Keratinocyte (primary cell): ENCODE results near the gene TPM4. TPM values are rescaled to one million over a fixed set of nuclear protein-coding genes. Genes with fewer than 3 reads are reported as not detected.
A peak's percentile ranks its signal among the peaks of the same experiment; 100 is the strongest.

ENCODE experiments used
- DNase-seq: peaks from one replicate; pipeline ENCODE4 v3.0.0-alpha.2; 2011; ENCODE audit warnings: low read depth, missing footprints, low spot score
- FAIRE-seq: peaks from 2 replicates; lab custom pipeline; 2011; peaks lifted over from hg19 to GRCh38; lab: Jason Lieb, UNC
- H2AFZ ChIP-seq: 2 replicates; pipeline ENCODE4 v1.6.0; 2012; ENCODE audit warnings: low read length, control low read depth, inconsistent platforms; ENCODE audit not compliant: control insufficient read depth
- H3K27ac ChIP-seq: 2 replicates; pipeline ENCODE4 v1.5.1; 2011; ENCODE audit warnings: low read length; ENCODE audit not compliant: control insufficient read depth, insufficient read depth
- H3K27me3 ChIP-seq: 3 replicates; pipeline ENCODE4 v1.6.0; 2011; ENCODE audit warnings: low read length; ENCODE audit not compliant: control insufficient read depth, insufficient read depth; ENCODE audit errors: extremely low read depth
- H3K36me3 ChIP-seq, 2 experiments: 2 replicates in 1 of 2; 3 replicates in 1 of 2; pipeline ENCODE4 v1.5.1; 2011; ENCODE audit warnings: low read length in 2 of 2, mild to moderate bottlenecking in 1 of 2; ENCODE audit not compliant: control insufficient read depth in 2 of 2, insufficient read depth in 2 of 2; ENCODE audit errors: extremely low read depth in 1 of 2
- H3K4me1 ChIP-seq: 3 replicates; pipeline ENCODE4 v1.5.1; 2011; ENCODE audit warnings: low read length; ENCODE audit not compliant: control insufficient read depth, insufficient read depth; ENCODE audit errors: extremely low read depth
- H3K4me2 ChIP-seq: 3 replicates; pipeline ENCODE4 v1.6.0; 2011; ENCODE audit warnings: low read depth, low read length; ENCODE audit not compliant: control insufficient read depth, insufficient read depth; ENCODE audit errors: extremely low read depth
- H3K4me3 ChIP-seq, 3 experiments: fragments of 200-600 bp in 1 of 3; sonication (generic) in 1 of 3; 2 replicates in 2 of 3; 3 replicates in 1 of 3; pipeline ENCODE4 v1.5.1; 2011 to 2016; ENCODE audit warnings: low read length in 3 of 3, mild to moderate bottlenecking in 3 of 3, control low read depth in 2 of 3, inconsistent platforms in 1 of 3, low read depth in 1 of 3, mixed read lengths in 1 of 3, mixed run types in 1 of 3, moderate library complexity in 1 of 3; ENCODE audit not compliant: control insufficient read depth in 2 of 3, insufficient read depth in 2 of 3; ENCODE audit errors: extremely low read depth in 1 of 3
- H3K79me2 ChIP-seq: 2 replicates; pipeline ENCODE4 v1.6.0; 2012; ENCODE audit warnings: low read length; ENCODE audit not compliant: control insufficient read depth, insufficient read depth
- H3K9ac ChIP-seq: 3 replicates; pipeline ENCODE4 v1.6.0; 2011; ENCODE audit warnings: low read length; ENCODE audit not compliant: control insufficient read depth, insufficient read depth; ENCODE audit errors: extremely low read depth
- H3K9me1 ChIP-seq: 3 replicates; pipeline ENCODE4 v1.6.0; 2011; ENCODE audit warnings: low read length; ENCODE audit not compliant: control insufficient read depth, insufficient read depth; ENCODE audit errors: extremely low read depth
- H3K9me3 ChIP-seq: 2 replicates; pipeline ENCODE4 v1.5.1; 2012; ENCODE audit warnings: low read depth, low read length; ENCODE audit not compliant: control insufficient read depth
- H4K20me1 ChIP-seq: 3 replicates; pipeline ENCODE4 v1.6.0; 2011; ENCODE audit warnings: low read length; ENCODE audit not compliant: control insufficient read depth, insufficient read depth; ENCODE audit errors: extremely low read depth
- EZH2 ChIP-seq: IDR thresholded peaks from one replicate; pipeline ENCODE4 v1.6.1; 2012; ENCODE audit warnings: inconsistent platforms, mild to moderate bottlenecking, low read length, moderate library complexity
- dilution Hi-C: fragments of 300-500 bp; cut with MboI; formaldehyde crosslinking; loops from one replicate; pipeline ENCODE4 v1.7.0; 2020; ENCODE audit warnings: low sequenced_read_pairs; ENCODE audit not compliant: extremely low pct_ligation_motif_present
- polyA plus RNA-seq, 5 experiments: library from polyadenylated mRNA; depleted of rRNA in 3 of 5; stranded (reverse) in 3 of 5; stranded (forward) in 1 of 5; unstranded in 1 of 5; fragments of >200 nt; gene quantifications; 1 replicate in 1 of 5; 2 replicates in 3 of 5; 3 replicates in 1 of 5; pipeline versions ENCODE4 v1.2.1 to v1.2.3, GENCODE V29; 2011 to 2012; ENCODE audit warnings: missing spikeins in 2 of 5, low read depth in 1 of 5, low replicate concordance in 1 of 5
- TF ChIP-seq, protein P1 (sequence below), 3 experiments: IDR thresholded peaks in 1 of 3; conservative IDR thresholded peaks in 1 of 3; optimal IDR thresholded peaks in 1 of 3; 2 replicates in 2 of 3; 3 replicates in 1 of 3; pipeline versions ENCODE3 to v1.5.1; 2011; ENCODE audit warnings: low read length in 3 of 3, mild to moderate bottlenecking in 3 of 3, moderate library complexity in 2 of 3, control low read depth in 1 of 3, inconsistent platforms in 1 of 3; ENCODE audit not compliant: insufficient read depth in 2 of 3; ENCODE audit errors: extremely low read depth in 1 of 3

Gene TPM4
- polyA plus RNA-seq, 1 donor (not counting 4 experiments of a cell fraction or from before 2014, with no cell fraction given): 646 TPM

DNA sequence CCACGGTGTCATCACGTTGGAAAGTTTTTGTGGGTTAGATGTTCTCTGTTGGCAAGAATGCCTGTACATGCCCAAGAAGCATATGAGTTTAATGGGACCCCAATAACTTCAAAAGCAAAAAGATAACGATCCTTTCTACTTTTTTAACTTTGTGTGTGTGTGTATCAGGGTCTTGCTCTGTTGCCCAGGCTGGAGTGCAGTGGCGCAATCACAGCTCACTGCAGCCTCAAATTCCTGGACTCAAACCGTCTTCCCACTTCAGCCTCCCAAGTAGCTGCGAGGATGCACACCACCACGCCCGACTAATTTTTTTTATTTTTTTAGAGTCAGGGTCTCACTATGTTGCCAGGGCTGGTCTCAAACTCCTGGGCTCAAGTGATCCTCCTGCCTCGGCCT, 34.3 kb upstream of the TPM4 start:
- no peak for FAIRE-seq
- no peaks in the 10 kb centered on the region for H3K27me3 ChIP-seq
- no peak overlapping the region for H3K27ac ChIP-seq
- DNase-seq: no peak
- dilution Hi-C loops: no loop called here
- H3K9me1 ChIP-seq: no peaks in the 10 kb centered on the region
- H3K4me1 ChIP-seq: no peaks in the 10 kb centered on the region
- TF ChIP-seq, protein P1, sequence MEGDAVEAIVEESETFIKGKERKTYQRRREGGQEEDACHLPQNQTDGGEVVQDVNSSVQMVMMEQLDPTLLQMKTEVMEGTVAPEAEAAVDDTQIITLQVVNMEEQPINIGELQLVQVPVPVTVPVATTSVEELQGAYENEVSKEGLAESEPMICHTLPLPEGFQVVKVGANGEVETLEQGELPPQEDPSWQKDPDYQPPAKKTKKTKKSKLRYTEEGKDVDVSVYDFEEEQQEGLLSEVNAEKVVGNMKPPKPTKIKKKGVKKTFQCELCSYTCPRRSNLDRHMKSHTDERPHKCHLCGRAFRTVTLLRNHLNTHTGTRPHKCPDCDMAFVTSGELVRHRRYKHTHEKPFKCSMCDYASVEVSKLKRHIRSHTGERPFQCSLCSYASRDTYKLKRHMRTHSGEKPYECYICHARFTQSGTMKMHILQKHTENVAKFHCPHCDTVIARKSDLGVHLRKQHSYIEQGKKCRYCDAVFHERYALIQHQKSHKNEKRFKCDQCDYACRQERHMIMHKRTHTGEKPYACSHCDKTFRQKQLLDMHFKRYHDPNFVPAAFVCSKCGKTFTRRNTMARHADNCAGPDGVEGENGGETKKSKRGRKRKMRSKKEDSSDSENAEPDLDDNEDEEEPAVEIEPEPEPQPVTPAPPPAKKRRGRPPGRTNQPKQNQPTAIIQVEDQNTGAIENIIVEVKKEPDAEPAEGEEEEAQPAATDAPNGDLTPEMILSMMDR (optimal IDR thresholded peaks at IDR 0.05 in 1 of 3, IDR thresholded peaks at IDR 0.05 in 1 of 3, conservative IDR thresholded peaks at IDR 0.05 in 1 of 3; ENCODE audit: extremely low read depth in 1 of 3, insufficient read depth in 2 of 3, low read length in 3 of 3): no peak
- TF ChIP-seq EZH2: no peak
- no peak overlapping the region for H3K4me3 ChIP-seq
- no peak overlapping the region for H3K9ac ChIP-seq
- no peak overlapping the region for H2AFZ ChIP-seq
- H4K20me1 ChIP-seq: no peaks in the 10 kb centered on the region
- H3K36me3 ChIP-seq: no peaks in the 10 kb centered on the region
- no peaks in the 10 kb centered on the region for H3K79me2 ChIP-seq
- peak overlapping the region; percentile 55 for H3K4me2 ChIP-seq
- no peaks in the 10 kb centered on the region for H3K9me3 ChIP-seq

DNA sequence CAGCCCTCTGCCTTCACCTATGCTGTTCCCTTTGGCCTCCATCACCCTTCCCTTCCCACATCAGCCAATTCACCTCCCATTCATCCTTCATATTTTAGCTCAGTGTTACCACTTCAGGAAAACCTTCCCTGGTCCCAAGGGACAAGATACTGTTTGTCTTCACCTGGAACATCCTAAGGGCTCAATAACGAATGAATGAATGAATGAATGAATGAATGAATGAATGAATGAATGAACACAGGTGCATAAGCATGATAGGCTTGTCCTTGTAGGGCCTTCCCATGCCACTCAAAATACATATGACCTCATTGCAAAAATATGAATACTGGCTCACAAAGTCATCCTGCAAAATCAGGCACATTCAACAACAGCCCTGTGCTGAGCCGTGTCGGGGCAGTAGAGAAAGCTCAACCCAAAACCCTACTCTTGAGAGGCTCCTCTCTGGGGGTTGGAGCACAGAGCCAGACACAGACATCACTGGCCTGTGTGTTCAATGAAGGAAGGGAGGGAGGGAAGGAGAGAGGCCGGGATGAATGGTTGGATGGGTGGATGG, 33.7 kb upstream of the TPM4 start:
- DNase-seq: no peak
- H3K4me1 ChIP-seq: no peaks in the 10 kb centered on the region
- H3K9me3 ChIP-seq: no peaks in the 10 kb centered on the region
- no peaks in the 10 kb centered on the region for H3K27me3 ChIP-seq
- no peaks in the 10 kb centered on the region for H3K36me3 ChIP-seq
- no peak for FAIRE-seq
- H3K4me3 ChIP-seq: no peak overlapping the region
- H3K9me1 ChIP-seq: no peaks in the 10 kb centered on the region
- dilution Hi-C loops: no loop called here
- no peak overlapping the region for H3K27ac ChIP-seq
- TF ChIP-seq EZH2: no peak
- TF ChIP-seq, protein P1 (optimal IDR thresholded peaks at IDR 0.05 in 1 of 3, IDR thresholded peaks at IDR 0.05 in 1 of 3, conservative IDR thresholded peaks at IDR 0.05 in 1 of 3; ENCODE audit: extremely low read depth in 1 of 3, insufficient read depth in 2 of 3, low read length in 3 of 3): no peak
- no peaks in the 10 kb centered on the region for H3K79me2 ChIP-seq
- H4K20me1 ChIP-seq: no peaks in the 10 kb centered on the region
- H3K9ac ChIP-seq: no peak overlapping the region
- no peak overlapping the region for H3K4me2 ChIP-seq
- H2AFZ ChIP-seq: no peak overlapping the region
